Keratinocyte (primary cell): ENCODE data around the gene GRAMD1B. TPM values are rescaled to one million over a fixed set of nuclear protein-coding genes. Genes with fewer than 3 reads are reported as not detected.

Source experiments
- DNase-seq: peaks from one replicate; pipeline ENCODE4 v3.0.0-alpha.2; 2011; ENCODE audit warnings: low read depth, missing footprints, low spot score
- FAIRE-seq: peaks from 2 replicates; lab custom pipeline; 2011; peaks lifted over from hg19 to GRCh38; lab: Jason Lieb, UNC
- H2AFZ ChIP-seq: 2 replicates; pipeline ENCODE4 v1.6.0; 2012; ENCODE audit warnings: low read length, control low read depth, inconsistent platforms; ENCODE audit not compliant: control insufficient read depth
- H3K27ac ChIP-seq: 2 replicates; pipeline ENCODE4 v1.5.1; 2011; ENCODE audit warnings: low read length; ENCODE audit not compliant: control insufficient read depth, insufficient read depth
- H3K27me3 ChIP-seq: 3 replicates; pipeline ENCODE4 v1.6.0; 2011; ENCODE audit warnings: low read length; ENCODE audit not compliant: control insufficient read depth, insufficient read depth; ENCODE audit errors: extremely low read depth
- H3K36me3 ChIP-seq, 2 experiments: 2 replicates in 1 of 2; 3 replicates in 1 of 2; pipeline ENCODE4 v1.5.1; 2011; ENCODE audit warnings: low read length in 2 of 2, mild to moderate bottlenecking in 1 of 2; ENCODE audit not compliant: control insufficient read depth in 2 of 2, insufficient read depth in 2 of 2; ENCODE audit errors: extremely low read depth in 1 of 2
- H3K4me1 ChIP-seq: 3 replicates; pipeline ENCODE4 v1.5.1; 2011; ENCODE audit warnings: low read length; ENCODE audit not compliant: control insufficient read depth, insufficient read depth; ENCODE audit errors: extremely low read depth
- H3K4me2 ChIP-seq: 3 replicates; pipeline ENCODE4 v1.6.0; 2011; ENCODE audit warnings: low read depth, low read length; ENCODE audit not compliant: control insufficient read depth, insufficient read depth; ENCODE audit errors: extremely low read depth
- H3K4me3 ChIP-seq, 3 experiments: fragments of 200-600 bp in 1 of 3; sonication (generic) in 1 of 3; 2 replicates in 2 of 3; 3 replicates in 1 of 3; pipeline ENCODE4 v1.5.1; 2011 to 2016; ENCODE audit warnings: low read length in 3 of 3, mild to moderate bottlenecking in 3 of 3, control low read depth in 2 of 3, inconsistent platforms in 1 of 3, low read depth in 1 of 3, mixed read lengths in 1 of 3, mixed run types in 1 of 3, moderate library complexity in 1 of 3; ENCODE audit not compliant: control insufficient read depth in 2 of 3, insufficient read depth in 2 of 3; ENCODE audit errors: extremely low read depth in 1 of 3
- H3K79me2 ChIP-seq: 2 replicates; pipeline ENCODE4 v1.6.0; 2012; ENCODE audit warnings: low read length; ENCODE audit not compliant: control insufficient read depth, insufficient read depth
- H3K9ac ChIP-seq: 3 replicates; pipeline ENCODE4 v1.6.0; 2011; ENCODE audit warnings: low read length; ENCODE audit not compliant: control insufficient read depth, insufficient read depth; ENCODE audit errors: extremely low read depth
- H3K9me1 ChIP-seq: 3 replicates; pipeline ENCODE4 v1.6.0; 2011; ENCODE audit warnings: low read length; ENCODE audit not compliant: control insufficient read depth, insufficient read depth; ENCODE audit errors: extremely low read depth
- H3K9me3 ChIP-seq: 2 replicates; pipeline ENCODE4 v1.5.1; 2012; ENCODE audit warnings: low read depth, low read length; ENCODE audit not compliant: control insufficient read depth
- H4K20me1 ChIP-seq: 3 replicates; pipeline ENCODE4 v1.6.0; 2011; ENCODE audit warnings: low read length; ENCODE audit not compliant: control insufficient read depth, insufficient read depth; ENCODE audit errors: extremely low read depth
- CTCF ChIP-seq, 3 experiments: IDR thresholded peaks in 1 of 3; conservative IDR thresholded peaks in 1 of 3; optimal IDR thresholded peaks in 1 of 3; 2 replicates in 2 of 3; 3 replicates in 1 of 3; pipeline versions ENCODE3 to v1.5.1; 2011; ENCODE audit warnings: low read length in 3 of 3, mild to moderate bottlenecking in 3 of 3, moderate library complexity in 2 of 3, control low read depth in 1 of 3, inconsistent platforms in 1 of 3; ENCODE audit not compliant: insufficient read depth in 2 of 3; ENCODE audit errors: extremely low read depth in 1 of 3
- EZH2 ChIP-seq: IDR thresholded peaks from one replicate; pipeline ENCODE4 v1.6.1; 2012; ENCODE audit warnings: inconsistent platforms, mild to moderate bottlenecking, low read length, moderate library complexity
- dilution Hi-C: fragments of 300-500 bp; cut with MboI; formaldehyde crosslinking; loops from one replicate; pipeline ENCODE4 v1.7.0; 2020; ENCODE audit warnings: low sequenced_read_pairs; ENCODE audit not compliant: extremely low pct_ligation_motif_present
- polyA plus RNA-seq, 5 experiments: library from polyadenylated mRNA; depleted of rRNA in 3 of 5; stranded (reverse) in 3 of 5; stranded (forward) in 1 of 5; unstranded in 1 of 5; fragments of >200 nt; gene quantifications; 1 replicate in 1 of 5; 2 replicates in 3 of 5; 3 replicates in 1 of 5; pipeline versions ENCODE4 v1.2.1 to v1.2.3, GENCODE V29; 2011 to 2012; ENCODE audit warnings: missing spikeins in 2 of 5, low read depth in 1 of 5, low replicate concordance in 1 of 5

GRAMD1B gene
- polyA plus RNA-seq, 1 donor (not counting 4 experiments of a cell fraction or from before 2014, with no cell fraction given), result 0.04 TPM

- FAIRE-seq (no peak), DNase-seq (no peak)
- no peaks in the 10 kb centered on the region for H3K9me1 ChIP-seq
- dilution Hi-C loops, result no loop called here
- H3K36me3 ChIP-seq, result no peaks in the 10 kb centered on the region
- TF ChIP-seq CTCF (optimal IDR thresholded peaks at IDR 0.05 in 1 of 3, IDR thresholded peaks at IDR 0.05 in 1 of 3, conservative IDR thresholded peaks at IDR 0.05 in 1 of 3; ENCODE audit: extremely low read depth in 1 of 3, insufficient read depth in 2 of 3, low read length in 3 of 3) (no peak), EZH2 (no peak)
- no peak overlapping the region for H3K27ac ChIP-seq
- H3K27me3 ChIP-seq, result peaks cover 35% of the 10 kb centered on the region
- no peak overlapping the region for H3K9ac ChIP-seq
- peak overlapping the region; percentile 10 for H2AFZ ChIP-seq
- H3K9me3 ChIP-seq, result no peaks in the 10 kb centered on the region
- no peaks in the 10 kb centered on the region for H3K4me1 ChIP-seq
- H4K20me1 ChIP-seq, result no peaks in the 10 kb centered on the region
- peak overlapping the region; percentile 64 for H3K4me2 ChIP-seq
- H3K79me2 ChIP-seq, result no peaks in the 10 kb centered on the region
- no peak overlapping the region for H3K4me3 ChIP-seq
Observed at GRCh38 chr11:123525097-123525496, 95.0 kb downstream of the GRAMD1B start.

- TF ChIP-seq EZH2 (no peak), CTCF (optimal IDR thresholded peaks at IDR 0.05 in 1 of 3, IDR thresholded peaks at IDR 0.05 in 1 of 3, conservative IDR thresholded peaks at IDR 0.05 in 1 of 3; ENCODE audit: extremely low read depth in 1 of 3, insufficient read depth in 2 of 3, low read length in 3 of 3) (no peak)
- H3K36me3 ChIP-seq, result no peaks in the 10 kb centered on the region
- no peaks in the 10 kb centered on the region for H4K20me1 ChIP-seq
- H3K9me1 ChIP-seq, result no peaks in the 10 kb centered on the region
- no peaks in the 10 kb centered on the region for H3K9me3 ChIP-seq
- H3K4me2 ChIP-seq, result peak overlapping the region; percentile 64
- H3K27ac ChIP-seq, result no peak overlapping the region
- peaks cover 35% of the 10 kb centered on the region for H3K27me3 ChIP-seq
- H3K79me2 ChIP-seq, result no peaks in the 10 kb centered on the region
- FAIRE-seq (no peak), DNase-seq (no peak)
- no peaks in the 10 kb centered on the region for H3K4me1 ChIP-seq
- peak overlapping the region in 2 of 3 experiments; percentile 6 to 31 for H3K4me3 ChIP-seq
- peak overlapping the region; percentile 61 for H2AFZ ChIP-seq
- dilution Hi-C loops, result no loop called here
- H3K9ac ChIP-seq, result no peak overlapping the region
Observed at GRCh38 chr11:123525511-123525918, 95.4 kb downstream of the GRAMD1B start.
